NOMO-1 treated with DMSO at 0.1 percent for 48 hours (cell line): ENCODE results near the gene OTUD3.

ENCODE experiments used
- DNase-seq: peaks from one replicate; lab custom pipeline; 2025; ENCODE audit not compliant: unreplicated experiment; lab: John Stamatoyannopoulos, UW

Gene OTUD3

DNA sequence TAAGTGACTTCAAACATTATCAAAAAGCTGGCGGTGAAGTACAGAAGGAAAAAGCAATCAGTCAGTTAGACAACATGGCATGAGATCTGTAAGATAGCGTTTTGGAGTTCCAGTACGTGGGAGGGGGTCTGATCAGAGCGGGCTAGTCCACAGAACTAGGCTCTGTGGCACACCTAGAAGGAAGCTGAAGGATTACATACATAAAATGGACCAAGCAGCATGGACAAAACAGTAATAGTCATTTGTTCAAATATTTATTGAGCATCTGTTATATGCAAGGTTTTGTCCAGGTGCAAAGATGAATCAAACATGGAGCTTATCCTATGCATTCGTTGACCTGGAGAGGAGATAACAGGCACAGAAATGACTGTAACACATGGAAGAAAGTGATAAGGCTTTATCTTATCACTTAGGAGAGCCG is 64.1 kb downstream of the OTUD3 start:
- DNase-seq = no peak

DNA sequence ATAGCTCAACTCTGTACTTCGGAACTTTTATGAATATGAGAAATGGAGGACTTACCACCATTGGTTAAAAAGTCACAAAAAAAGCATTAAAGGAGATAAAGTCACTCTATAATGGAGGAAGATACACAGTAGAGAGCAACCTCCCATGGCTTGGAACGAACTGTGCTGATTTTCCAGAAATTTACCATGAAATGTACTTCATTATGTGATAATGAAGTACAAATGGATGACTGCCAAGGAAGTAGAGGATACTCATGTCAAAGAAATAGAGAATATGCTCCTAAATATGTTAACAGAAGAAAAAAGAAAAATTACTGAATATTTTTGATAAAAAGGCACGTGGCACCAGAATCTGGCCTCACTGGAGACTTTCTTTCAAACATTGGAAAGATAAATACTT is 64.8 kb downstream of the OTUD3 start:
- DNase-seq = no peak

DNA sequence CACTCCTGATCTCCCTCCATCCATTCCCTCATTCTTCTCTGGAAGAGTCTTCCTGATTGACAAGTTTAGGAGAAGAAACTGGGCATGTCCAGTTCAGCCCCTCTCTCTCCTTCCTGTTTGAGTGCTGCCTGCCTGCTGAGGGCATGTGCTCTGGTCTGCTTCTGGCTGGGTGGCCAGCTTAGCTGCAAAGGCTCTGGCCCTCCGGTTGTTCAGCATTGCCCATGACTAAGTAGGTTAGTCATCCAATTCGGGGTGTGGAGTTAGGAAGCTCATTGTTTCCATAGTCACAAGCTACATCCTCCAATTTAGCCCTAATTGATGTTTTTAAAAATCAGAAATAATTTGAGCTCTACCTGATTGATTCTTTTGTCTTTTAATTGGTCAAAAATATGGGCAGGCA is 66.8 kb downstream of the OTUD3 start:
- DNase-seq = no peak

DNA sequence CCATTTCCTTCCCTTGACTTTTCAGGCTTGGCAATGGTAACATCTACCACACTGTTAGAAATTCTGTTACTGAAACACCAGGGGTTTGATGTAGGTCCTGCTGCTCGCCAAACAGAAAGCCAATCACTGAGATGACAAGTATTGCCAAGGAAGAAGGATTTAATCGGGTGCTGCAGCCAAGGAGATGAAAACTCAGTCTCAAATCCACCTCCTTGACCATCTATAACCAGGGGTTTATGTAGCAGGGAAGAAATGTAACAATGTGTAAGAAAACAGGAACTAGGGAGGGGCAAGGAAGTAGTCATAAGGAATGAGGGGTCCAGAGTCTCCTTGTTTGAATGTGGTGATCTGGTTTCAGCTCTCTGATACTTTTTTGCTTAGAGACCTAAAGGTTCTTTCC is 71.9 kb downstream of the OTUD3 start:
- no peak for DNase-seq

- peak; percentile 87 for DNase-seq
These were observed 73.5 kb downstream of the OTUD3 start for GRCh38 chr1:19955534-19956170.

- DNase-seq = no peak
These were observed 75.6 kb downstream of the OTUD3 start for GRCh38 chr1:19957779-19958178.

- no peak for DNase-seq
These were observed 78.4 kb downstream of the OTUD3 start for GRCh38 chr1:19960591-19960990.
